Stimulated activated memory B cell treated with anti-CD40 and anti-IgM and Interleukin-4, amounts not matched to agents 10 μg/mL and 1 μg/mL and 100 μg/mL, for 72 hours (primary cell): ENCODE data around the gene COBLL1.
A peak's percentile ranks its signal among the peaks of the same experiment; 100 is the strongest.

Experiments
- ATAC-seq: fragments of 150-1000 bp; cut with Tn5 transposase; 2 replicates; pipeline ENCODE4 v1.10.0; 2021
- H3K27ac Mint-ChIP-seq: one replicate; pipeline ENCODE4 v1.8.0; 2022; ENCODE audit warnings: mild to moderate bottlenecking, mixed read lengths
- H3K27me3 Mint-ChIP-seq: one replicate; pipeline ENCODE4 v1.8.0; 2022; ENCODE audit warnings: mixed read lengths
- H3K36me3 Mint-ChIP-seq: one replicate; pipeline ENCODE4 v1.8.0; 2022; ENCODE audit warnings: mixed read lengths
- H3K4me1 Mint-ChIP-seq: one replicate; pipeline ENCODE4 v1.8.0; 2022; ENCODE audit warnings: mixed read lengths
- H3K4me3 Mint-ChIP-seq: one replicate; pipeline ENCODE4 v1.8.0; 2022; ENCODE audit warnings: mild to moderate bottlenecking, moderate library complexity, mixed read lengths
- H3K9me3 Mint-ChIP-seq: one replicate; pipeline ENCODE4 v1.8.0; 2022; ENCODE audit warnings: mixed read lengths

Gene COBLL1

DNA sequence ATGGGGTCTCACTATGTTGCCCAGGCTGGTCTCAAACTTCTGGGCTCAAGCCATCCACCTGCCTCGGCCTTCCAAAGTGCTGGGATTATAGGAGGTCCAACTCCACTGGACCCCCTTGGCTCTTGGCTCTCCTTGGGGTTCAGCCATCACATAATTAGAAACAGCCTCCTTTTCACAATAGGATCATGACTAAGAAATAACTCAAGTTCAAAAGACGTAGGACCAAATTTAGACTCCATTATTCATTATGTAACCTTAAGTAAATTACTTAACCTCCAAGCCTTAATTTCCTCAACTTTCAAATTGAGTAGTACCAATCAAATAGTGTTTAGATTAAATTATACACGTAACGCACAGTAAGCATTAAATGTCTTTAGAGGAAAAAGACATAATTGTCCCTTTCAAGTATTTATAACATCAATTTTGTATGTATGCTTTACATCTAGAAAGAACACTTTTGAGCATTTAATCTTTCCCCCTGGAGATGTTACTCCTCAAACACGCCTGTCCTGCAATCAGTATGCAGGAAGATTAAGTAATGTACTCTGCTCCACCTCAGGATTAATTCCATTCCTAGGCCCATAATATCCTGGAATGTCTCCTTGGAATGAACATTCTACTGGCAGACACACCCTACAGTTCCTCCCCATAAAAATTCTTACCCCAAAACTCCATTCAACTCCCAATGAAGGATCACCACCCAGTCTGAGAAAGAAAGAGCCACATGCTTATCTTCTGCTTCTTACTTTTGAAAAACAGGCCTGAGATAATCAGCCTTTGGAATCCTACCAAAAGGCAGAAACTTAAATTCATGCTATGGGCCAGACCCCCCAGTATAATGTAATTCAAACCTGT, 49.1 kb downstream of the COBLL1 start:
- Mint-ChIP-seq H3K36me3 (no peaks in the 10 kb centered on the region), H3K4me1 (peaks cover 42% of the 10 kb centered on the region), H3K27ac (no peak overlapping the region), H3K27me3 (no peaks in the 10 kb centered on the region), H3K4me3 (no peak overlapping the region), H3K9me3 (no peaks in the 10 kb centered on the region)
- no peak for ATAC-seq

DNA sequence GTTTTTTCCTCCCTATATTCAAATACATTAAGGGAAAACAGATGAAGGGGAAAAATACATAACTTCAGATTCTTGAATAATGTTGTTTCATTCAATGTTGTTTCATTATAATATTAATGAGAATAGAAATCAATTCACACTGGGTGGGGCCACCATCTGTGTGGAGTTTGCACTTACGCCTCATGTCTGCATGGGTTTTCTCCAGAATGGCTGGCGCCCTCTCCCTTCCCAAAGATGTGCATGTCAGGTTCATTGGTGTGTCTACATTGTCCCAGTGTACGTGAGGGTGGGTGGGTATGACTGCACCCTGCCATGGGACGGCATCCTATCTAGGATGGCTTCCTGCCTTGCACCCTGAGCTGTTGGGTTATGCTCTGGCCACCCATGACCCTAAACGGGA, 51.7 kb downstream of the COBLL1 start:
- no peaks in the 10 kb centered on the region for H3K9me3 Mint-ChIP-seq
- peaks cover 28% of the 10 kb centered on the region for H3K4me1 Mint-ChIP-seq
- no peak overlapping the region for H3K4me3 Mint-ChIP-seq
- no peak overlapping the region for H3K27ac Mint-ChIP-seq
- no peaks in the 10 kb centered on the region for H3K36me3 Mint-ChIP-seq
- no peaks in the 10 kb centered on the region for H3K27me3 Mint-ChIP-seq
- no peak for ATAC-seq

DNA sequence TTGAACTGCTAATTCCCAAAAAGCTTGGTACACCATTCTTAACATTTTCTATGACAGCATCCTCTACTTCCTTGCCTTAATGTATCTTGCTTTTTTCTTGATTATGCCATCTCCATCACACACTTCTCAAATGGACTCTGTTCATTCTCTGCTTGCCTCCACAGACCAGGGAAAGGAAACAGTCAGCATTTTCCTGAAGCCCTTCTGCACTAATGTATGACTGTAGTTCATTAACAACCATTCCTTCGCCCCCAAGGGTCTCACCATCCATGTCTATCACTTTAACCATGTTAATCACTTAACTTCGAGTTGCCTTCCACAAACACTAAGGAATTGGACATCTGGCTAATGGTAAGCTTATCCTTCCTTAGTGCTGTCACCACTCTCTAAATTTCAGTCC, 54.8 kb downstream of the COBLL1 start:
- peaks cover 25% of the 10 kb centered on the region for H3K4me1 Mint-ChIP-seq

DNA sequence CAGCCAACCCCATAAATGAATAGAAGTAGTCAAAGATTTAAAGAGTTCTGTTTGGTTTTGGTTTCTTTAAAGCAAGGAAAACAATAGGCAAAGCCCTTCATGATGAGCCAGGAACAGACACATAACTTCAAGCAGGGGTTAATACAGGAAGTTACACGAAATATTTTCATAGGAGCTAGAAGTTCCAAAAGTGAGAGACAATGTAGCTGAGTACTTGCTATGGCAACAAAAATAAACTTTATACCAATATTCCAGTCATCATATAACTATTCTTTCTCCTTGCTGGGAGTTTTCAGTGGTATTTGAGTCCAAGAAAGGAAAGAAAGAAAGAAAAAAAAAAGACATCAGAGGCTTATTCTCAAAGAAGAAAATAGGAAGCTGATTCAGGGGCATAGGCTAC, 56.2 kb downstream of the COBLL1 start:
- H3K4me3 Mint-ChIP-seq = no peak overlapping the region
- no peaks in the 10 kb centered on the region for H3K9me3 Mint-ChIP-seq
- H3K4me1 Mint-ChIP-seq = peaks cover 25% of the 10 kb centered on the region
- H3K36me3 Mint-ChIP-seq = peaks cover 5% of the 10 kb centered on the region
- H3K27ac Mint-ChIP-seq = no peak overlapping the region
- H3K27me3 Mint-ChIP-seq = no peaks in the 10 kb centered on the region
- no peak for ATAC-seq

More for the DNA sequence above, 54.8 kb downstream of the COBLL1 start:
- Mint-ChIP-seq H3K4me3 (no peak overlapping the region), H3K27ac (no peak overlapping the region), H3K36me3 (peaks cover 5% of the 10 kb centered on the region), H3K9me3 (no peaks in the 10 kb centered on the region), H3K27me3 (no peaks in the 10 kb centered on the region)
- no peak for ATAC-seq

DNA sequence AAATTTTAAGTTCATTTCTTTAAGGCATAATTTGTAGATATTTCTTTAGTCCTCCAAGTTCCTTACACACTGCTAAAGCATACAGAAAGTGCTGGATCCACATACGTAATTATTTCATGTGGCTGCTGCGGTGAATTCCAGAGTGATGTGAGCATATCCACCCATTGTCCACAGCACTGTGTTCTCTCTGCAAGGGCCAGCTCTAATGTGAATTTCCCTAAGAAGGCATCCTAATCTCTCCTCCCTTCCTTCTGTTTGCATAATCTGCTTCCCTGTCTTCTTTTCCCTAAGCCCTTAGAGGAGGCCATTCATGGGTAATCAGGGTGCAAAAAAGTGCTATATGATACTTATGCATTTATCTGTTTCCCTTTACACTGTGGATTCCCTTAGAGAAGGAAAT, 57.2 kb downstream of the COBLL1 start:
- H3K9me3 Mint-ChIP-seq = no peaks in the 10 kb centered on the region
- no peaks in the 10 kb centered on the region for H3K27me3 Mint-ChIP-seq
- ATAC-seq = no peak
- peaks cover 25% of the 10 kb centered on the region for H3K4me1 Mint-ChIP-seq
- H3K36me3 Mint-ChIP-seq = peaks cover 5% of the 10 kb centered on the region
- H3K27ac Mint-ChIP-seq = no peak overlapping the region
- no peak overlapping the region for H3K4me3 Mint-ChIP-seq

DNA sequence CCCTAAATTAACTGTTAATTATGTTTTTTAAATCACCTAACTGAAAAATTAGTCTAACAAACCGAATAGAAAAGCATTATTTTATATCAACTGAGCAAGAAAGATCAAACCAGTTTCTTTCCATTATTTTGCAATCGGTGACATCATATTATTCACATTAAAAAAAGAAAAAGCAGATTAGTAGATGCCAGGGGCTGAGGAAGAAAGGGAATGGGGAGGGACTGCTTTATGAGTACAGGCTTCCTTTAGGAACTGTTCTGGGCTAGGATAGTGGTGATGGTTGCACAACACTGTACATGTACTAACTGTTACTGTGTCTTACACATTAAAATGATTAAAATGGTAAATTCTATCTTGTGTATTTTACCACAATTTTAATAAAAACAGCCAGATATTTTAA, 59.3 kb downstream of the COBLL1 start:
- no peak for ATAC-seq
- H3K4me3 Mint-ChIP-seq = no peak overlapping the region
- peaks cover 11% of the 10 kb centered on the region for H3K36me3 Mint-ChIP-seq
- H3K27ac Mint-ChIP-seq = no peak overlapping the region
- no peaks in the 10 kb centered on the region for H3K9me3 Mint-ChIP-seq
- no peaks in the 10 kb centered on the region for H3K27me3 Mint-ChIP-seq
- H3K4me1 Mint-ChIP-seq = peaks cover 24% of the 10 kb centered on the region

DNA sequence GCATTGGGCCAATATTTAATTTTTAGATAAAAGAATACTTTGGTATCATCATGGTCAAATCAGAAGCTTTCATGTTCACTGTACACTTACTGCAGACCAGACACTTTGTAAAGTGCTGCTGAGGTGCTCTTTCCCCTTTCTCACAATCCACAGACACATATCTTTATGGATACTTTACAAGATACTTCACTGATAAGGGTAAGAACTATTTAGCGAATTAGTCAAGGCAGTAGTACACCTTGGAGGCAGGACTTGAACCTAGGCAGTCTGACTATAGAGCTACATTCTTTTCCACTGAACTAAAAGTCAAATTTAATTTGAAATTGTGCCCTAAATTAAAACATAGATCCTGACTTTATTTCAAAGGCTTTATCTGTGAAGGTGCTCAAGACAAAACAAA, 60.2 kb downstream of the COBLL1 start:
- peaks cover 11% of the 10 kb centered on the region for H3K36me3 Mint-ChIP-seq
- ATAC-seq = no peak
- H3K27me3 Mint-ChIP-seq = no peaks in the 10 kb centered on the region
- no peaks in the 10 kb centered on the region for H3K9me3 Mint-ChIP-seq
- H3K4me1 Mint-ChIP-seq = peaks cover 24% of the 10 kb centered on the region
- H3K4me3 Mint-ChIP-seq = no peak overlapping the region
- no peak overlapping the region for H3K27ac Mint-ChIP-seq

DNA sequence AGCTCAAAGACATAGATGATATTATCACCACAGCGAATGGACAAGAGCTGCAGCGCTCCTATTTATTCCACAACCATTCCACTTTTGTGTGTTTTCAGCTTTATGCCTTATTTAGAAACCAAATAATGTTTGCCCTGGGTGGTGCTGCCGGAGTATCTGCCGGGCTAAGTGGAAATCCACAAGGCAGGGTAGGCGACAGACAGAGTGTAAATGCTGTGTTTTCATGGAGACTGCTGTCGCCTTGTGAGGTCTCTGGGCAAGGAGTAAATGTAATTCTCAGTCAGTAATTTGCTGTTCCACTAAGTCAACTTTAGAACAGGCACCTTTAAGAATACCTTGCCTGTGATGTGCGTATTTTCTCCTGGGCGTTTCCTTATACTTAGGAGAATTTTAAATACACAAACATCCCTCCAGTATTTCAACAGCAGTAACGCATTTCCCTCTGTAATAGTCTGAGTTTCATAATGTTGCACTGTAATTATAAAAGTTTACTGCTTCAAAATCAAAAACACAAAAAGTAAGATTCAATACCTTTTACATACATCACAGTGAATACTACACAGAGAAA, 60.9 kb downstream of the COBLL1 start:
- Mint-ChIP-seq H3K9me3 (no peaks in the 10 kb centered on the region), H3K4me1 (peaks cover 24% of the 10 kb centered on the region), H3K27ac (no peak overlapping the region), H3K27me3 (no peaks in the 10 kb centered on the region), H3K36me3 (peaks cover 17% of the 10 kb centered on the region), H3K4me3 (no peak overlapping the region)
- no peak for ATAC-seq

DNA sequence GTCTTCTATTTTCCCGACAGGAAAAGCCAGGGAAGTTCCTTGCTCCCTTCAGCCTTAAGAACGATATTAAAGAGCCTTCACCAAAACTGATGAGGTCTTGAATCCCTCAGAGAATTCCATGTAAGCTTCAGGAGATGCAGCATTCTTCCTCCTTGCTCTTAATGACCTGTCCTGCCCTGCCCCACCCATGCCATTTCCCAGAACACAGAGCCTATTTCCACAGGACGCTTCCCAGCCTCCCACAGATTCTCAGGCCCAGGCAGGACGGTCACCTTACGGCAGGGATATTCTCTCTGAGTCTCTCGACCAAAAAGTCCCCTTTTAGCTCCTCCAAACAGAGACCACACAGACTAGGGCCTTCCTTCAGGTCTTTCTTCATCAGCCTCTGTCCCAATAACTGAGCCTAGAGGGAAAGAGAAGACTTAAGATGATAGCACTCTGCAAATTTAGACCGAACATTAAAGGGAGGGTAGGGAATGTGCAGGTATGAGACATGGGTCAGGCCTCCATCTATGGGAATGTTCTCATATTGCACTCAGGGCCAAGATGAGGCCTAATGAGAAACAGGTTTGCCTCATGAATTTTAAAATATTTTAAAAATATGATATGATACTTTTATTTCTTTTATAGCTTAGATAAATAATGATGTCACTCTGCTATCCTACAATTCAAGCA, 62.1 kb downstream of the COBLL1 start:
- Mint-ChIP-seq H3K27ac (no peak overlapping the region), H3K36me3 (peaks cover 17% of the 10 kb centered on the region), H3K4me1 (peaks cover 19% of the 10 kb centered on the region), H3K27me3 (no peaks in the 10 kb centered on the region), H3K9me3 (no peaks in the 10 kb centered on the region), H3K4me3 (no peak overlapping the region)
- no peak for ATAC-seq

DNA sequence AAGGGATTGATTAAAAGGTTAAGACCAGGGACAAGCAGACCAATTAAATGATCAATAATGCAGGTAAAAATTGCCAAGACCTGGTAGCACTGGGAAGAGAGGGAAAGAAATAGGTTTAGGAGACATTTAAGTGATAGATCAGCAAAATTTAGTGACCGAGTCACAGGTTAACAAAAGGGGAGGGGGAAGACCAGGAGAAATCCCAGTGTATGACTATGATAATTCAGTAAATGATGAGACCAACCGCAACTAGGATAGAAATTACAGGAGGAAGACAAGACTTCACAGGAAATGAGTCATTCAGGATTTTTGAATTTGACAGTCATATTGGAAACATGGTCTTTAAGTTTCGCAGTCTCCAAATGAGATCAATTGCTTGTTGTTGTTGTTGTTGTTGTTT, 62.9 kb downstream of the COBLL1 start:
- Mint-ChIP-seq H3K9me3 (no peaks in the 10 kb centered on the region), H3K27ac (peak overlapping the region; percentile 15), H3K27me3 (no peaks in the 10 kb centered on the region), H3K4me3 (no peak overlapping the region), H3K4me1 (peaks cover 18% of the 10 kb centered on the region), H3K36me3 (peaks cover 17% of the 10 kb centered on the region)
- no peak for ATAC-seq

DNA sequence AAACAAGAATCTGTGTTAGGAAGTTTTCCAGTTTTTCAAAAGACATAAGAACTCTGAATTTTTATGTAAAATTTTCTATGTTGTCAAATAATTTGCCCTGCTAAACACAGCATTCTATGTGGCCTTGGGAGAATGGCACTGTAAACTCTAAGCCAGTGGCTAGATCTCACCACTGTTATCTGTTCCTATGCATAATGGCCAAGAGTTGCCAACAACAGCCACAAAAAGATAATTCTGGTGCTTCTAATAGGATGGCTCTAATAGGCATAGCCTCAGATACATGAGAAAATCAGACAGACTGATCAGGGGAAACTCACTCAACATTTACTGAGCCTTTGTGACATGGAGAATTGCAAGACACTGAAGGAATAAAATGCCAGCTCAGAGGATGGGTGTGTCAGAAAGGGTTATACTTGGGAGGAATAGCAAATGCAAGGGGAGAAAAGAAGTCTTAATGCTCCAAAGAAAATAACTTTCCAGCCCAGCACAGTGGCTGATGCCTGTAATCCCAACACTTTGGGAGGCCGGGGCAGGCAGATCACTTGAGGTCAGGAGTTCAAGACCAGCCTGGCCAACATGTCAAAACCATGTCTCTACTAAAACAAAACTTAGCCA, 63.7 kb downstream of the COBLL1 start:
- ATAC-seq = no peak
- H3K27ac Mint-ChIP-seq = peak overlapping the region; percentile 15
- H3K9me3 Mint-ChIP-seq = no peaks in the 10 kb centered on the region
- peaks cover 12% of the 10 kb centered on the region for H3K36me3 Mint-ChIP-seq
- no peaks in the 10 kb centered on the region for H3K27me3 Mint-ChIP-seq
- peaks cover 11% of the 10 kb centered on the region for H3K4me1 Mint-ChIP-seq
- no peak overlapping the region for H3K4me3 Mint-ChIP-seq

DNA sequence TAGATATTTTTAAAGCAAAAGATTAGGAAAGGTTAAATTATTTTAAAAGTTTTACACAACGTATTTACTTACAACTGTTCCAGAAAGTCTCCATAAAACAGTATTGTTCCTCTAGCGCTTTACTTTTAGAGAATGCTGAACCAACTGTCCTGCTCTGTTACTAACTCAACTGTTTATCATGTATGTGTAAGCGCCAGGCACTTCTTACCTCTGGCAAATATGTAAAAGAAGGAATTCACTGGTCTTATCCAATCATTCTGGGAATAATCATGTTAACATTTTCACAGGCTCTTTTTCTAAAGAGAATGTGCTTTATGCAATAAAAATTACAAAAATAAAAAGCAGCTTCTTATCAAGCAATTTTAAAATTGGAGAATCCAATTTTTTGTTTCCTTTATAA, 68.0 kb downstream of the COBLL1 start:
- H3K27ac Mint-ChIP-seq = no peak overlapping the region
- H3K4me3 Mint-ChIP-seq = no peak overlapping the region
- no peak for ATAC-seq
- no peaks in the 10 kb centered on the region for H3K27me3 Mint-ChIP-seq
- H3K9me3 Mint-ChIP-seq = no peaks in the 10 kb centered on the region
- H3K36me3 Mint-ChIP-seq = peaks cover 9% of the 10 kb centered on the region
- H3K4me1 Mint-ChIP-seq = peaks cover 4% of the 10 kb centered on the region

DNA sequence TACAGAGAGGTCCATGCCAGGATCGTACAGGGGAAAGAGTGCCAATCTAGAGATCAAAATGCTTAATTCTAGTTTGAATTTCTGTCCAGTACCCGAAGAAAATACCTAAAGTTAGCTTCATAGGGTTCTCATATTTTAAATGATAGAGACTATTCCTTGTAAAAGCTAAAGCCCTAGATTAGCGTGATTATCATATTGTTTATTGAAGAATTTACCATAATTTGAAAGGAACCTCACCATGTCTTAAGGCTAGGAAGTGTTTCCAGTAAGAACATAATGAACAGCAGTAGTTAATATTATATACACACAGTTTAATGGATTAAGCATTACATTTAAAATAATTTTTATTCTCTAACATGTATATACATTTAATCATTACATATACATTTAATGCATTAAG, 68.5 kb downstream of the COBLL1 start:
- Mint-ChIP-seq H3K27ac (no peak overlapping the region), H3K4me1 (no peaks in the 10 kb centered on the region), H3K27me3 (no peaks in the 10 kb centered on the region), H3K36me3 (peaks cover 6% of the 10 kb centered on the region), H3K4me3 (no peak overlapping the region), H3K9me3 (no peaks in the 10 kb centered on the region)
- ATAC-seq = no peak

DNA sequence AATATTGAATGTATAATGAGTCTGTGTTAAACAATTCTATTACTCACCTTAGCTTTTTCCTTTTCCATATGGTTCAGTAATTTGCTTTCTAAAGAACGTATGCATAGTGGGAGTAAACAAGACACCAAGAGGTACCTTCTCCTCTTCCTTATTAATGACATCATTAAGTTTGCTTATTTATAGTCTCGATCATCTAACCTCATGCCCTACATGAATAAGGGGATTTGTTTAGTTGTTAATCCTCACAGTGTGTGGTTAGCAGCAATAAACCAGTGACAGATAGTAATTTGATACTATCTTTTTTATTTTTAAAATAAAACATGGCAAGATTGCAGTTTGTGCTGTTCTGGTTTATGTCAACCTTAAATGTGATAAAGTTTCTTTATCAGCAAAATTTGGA, 69.7 kb downstream of the COBLL1 start:
- Mint-ChIP-seq H3K27me3 (no peaks in the 10 kb centered on the region), H3K4me1 (no peaks in the 10 kb centered on the region)
- ATAC-seq = no peak

DNA sequence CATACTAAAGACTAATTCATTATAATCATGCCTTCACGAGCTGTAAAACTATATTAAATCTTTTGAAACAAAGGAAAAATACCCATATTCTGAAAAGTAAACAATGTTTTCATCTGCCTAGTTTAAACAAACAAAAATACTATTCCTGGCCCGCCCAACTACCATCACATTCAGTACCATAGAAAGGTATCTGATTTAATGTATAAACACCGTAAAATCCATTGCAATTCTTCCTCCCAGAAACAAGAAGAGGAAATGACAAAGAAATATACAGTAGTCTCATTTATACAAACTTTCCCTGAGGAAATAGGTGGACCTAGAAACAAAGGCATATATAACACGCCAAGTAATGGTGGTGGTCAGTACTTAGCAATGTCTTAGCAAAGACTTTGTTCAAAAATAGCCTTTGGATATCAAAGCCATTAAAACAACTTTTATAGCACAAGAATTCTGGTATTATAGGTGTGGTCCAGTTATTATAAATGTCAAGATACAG, 71.2 kb downstream of the COBLL1 start:
- Mint-ChIP-seq H3K27me3 (no peaks in the 10 kb centered on the region), H3K4me1 (peaks cover 12% of the 10 kb centered on the region), H3K4me3 (no peak overlapping the region), H3K36me3 (no peaks in the 10 kb centered on the region), H3K9me3 (no peaks in the 10 kb centered on the region), H3K27ac (no peak overlapping the region)
- ATAC-seq = no peak

More for the DNA sequence above, 69.7 kb downstream of the COBLL1 start:
- Mint-ChIP-seq H3K36me3 (peaks cover 6% of the 10 kb centered on the region), H3K27ac (no peak overlapping the region), H3K4me3 (no peak overlapping the region), H3K9me3 (no peaks in the 10 kb centered on the region)
